ENCODE data around the gene ZNF710. TPM values are rescaled to one million over a fixed set of nuclear protein-coding genes. Genes with fewer than 3 reads are reported as not detected.

Gene ZNF710
- total and polyA plus RNA-seq, 2 experiments from 2014 or later = 7.8 to 22.2 TPM

GRCh38 chr15:89964232-89964954, 36.7 kb upstream of the ZNF710 start:
- no peaks in the 10 kb centered on the region for H3K27me3 ChIP-seq
- no peak overlapping the region for H3K4me3 ChIP-seq
- H3K9me3 ChIP-seq (ENCODE audit: low read depth) = no peaks in the 10 kb centered on the region
- no peaks in the 10 kb centered on the region for H3K4me1 ChIP-seq (ENCODE audit: low read depth)
- no peak overlapping the region for H3K27ac ChIP-seq
- TF ChIP-seq, protein P1, sequence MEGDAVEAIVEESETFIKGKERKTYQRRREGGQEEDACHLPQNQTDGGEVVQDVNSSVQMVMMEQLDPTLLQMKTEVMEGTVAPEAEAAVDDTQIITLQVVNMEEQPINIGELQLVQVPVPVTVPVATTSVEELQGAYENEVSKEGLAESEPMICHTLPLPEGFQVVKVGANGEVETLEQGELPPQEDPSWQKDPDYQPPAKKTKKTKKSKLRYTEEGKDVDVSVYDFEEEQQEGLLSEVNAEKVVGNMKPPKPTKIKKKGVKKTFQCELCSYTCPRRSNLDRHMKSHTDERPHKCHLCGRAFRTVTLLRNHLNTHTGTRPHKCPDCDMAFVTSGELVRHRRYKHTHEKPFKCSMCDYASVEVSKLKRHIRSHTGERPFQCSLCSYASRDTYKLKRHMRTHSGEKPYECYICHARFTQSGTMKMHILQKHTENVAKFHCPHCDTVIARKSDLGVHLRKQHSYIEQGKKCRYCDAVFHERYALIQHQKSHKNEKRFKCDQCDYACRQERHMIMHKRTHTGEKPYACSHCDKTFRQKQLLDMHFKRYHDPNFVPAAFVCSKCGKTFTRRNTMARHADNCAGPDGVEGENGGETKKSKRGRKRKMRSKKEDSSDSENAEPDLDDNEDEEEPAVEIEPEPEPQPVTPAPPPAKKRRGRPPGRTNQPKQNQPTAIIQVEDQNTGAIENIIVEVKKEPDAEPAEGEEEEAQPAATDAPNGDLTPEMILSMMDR (IDR thresholded peaks at IDR 0.05; ENCODE audit: low read depth, low read length) = no peak
- DNase-seq (ENCODE audit: low read depth in 1 of 2, low spot score in 1 of 2) = no peak
- H3K36me3 ChIP-seq = no peaks in the 10 kb centered on the region

DNA sequence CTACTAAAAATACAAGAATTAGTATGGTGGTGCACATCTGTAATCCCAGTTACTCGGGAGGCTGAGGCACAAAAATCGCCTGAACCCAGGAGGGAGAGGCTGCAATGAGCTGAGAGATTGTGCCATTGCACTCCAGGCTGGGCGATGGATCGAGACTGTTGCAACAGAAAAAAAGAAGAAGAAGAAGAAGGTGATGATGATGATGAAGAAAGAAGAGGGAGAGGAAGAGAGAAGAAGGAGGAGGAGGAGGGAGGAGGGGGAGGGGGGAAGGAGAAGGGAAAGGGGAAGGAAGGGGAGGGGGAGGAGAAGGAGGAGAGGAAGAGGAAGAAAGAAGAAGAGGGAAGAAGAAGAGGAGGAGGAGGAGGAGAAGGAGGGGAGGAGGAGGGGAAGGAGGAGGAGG, 33.2 kb upstream of the ZNF710 start:
- TF ChIP-seq, protein P1 (IDR thresholded peaks at IDR 0.05; ENCODE audit: low read depth, low read length) = no peak

DNA sequence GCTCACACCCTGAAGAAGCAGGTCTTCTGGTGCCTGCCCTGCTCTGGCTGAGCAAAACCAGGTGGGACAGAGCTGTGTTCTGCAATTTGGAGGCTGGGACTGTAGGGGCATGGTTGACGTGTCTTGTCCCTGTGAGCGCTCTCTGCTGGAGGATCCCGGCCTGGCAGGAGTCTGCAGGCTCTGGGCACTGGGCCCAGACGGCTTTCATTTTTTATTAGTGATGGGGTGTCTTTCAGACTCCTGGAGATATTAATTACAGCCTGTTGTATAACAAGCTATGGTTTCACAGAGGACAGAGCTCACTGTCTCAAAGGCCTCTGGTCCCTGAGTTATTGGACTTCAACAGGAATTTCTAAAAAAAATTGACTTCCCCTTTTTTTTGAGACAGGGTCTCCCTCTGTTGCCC, 29.5 kb upstream of the ZNF710 start:
- Histone ChIP-seq H3K4me1 (ENCODE audit: low read depth) (no peaks in the 10 kb centered on the region), H3K4me3 (no peak overlapping the region), H3K36me3 (no peaks in the 10 kb centered on the region), H3K27ac (no peak overlapping the region), H3K9me3 (ENCODE audit: low read depth) (no peaks in the 10 kb centered on the region), H3K27me3 (no peaks in the 10 kb centered on the region)
- TF ChIP-seq, protein P1 (IDR thresholded peaks at IDR 0.05; ENCODE audit: low read depth, low read length) = peak; percentile 88
- peak; percentile 70 to 79 for DNase-seq (ENCODE audit: low read depth in 1 of 2, low spot score in 1 of 2)

More for the DNA sequence above, 33.2 kb upstream of the ZNF710 start:
- no peak for DNase-seq (ENCODE audit: low read depth in 1 of 2, low spot score in 1 of 2)
- H3K27me3 ChIP-seq = no peaks in the 10 kb centered on the region
- H3K36me3 ChIP-seq = no peaks in the 10 kb centered on the region
- H3K9me3 ChIP-seq (ENCODE audit: low read depth) = no peaks in the 10 kb centered on the region
- H3K4me1 ChIP-seq (ENCODE audit: low read depth) = no peaks in the 10 kb centered on the region
- no peak overlapping the region for H3K27ac ChIP-seq
- no peak overlapping the region for H3K4me3 ChIP-seq

GRCh38 chr15:89972085-89972484, 29.0 kb upstream of the ZNF710 start:
- no peaks in the 10 kb centered on the region for H3K9me3 ChIP-seq (ENCODE audit: low read depth)
- no peak overlapping the region for H3K4me3 ChIP-seq
- no peak overlapping the region for H3K27ac ChIP-seq
- no peaks in the 10 kb centered on the region for H3K36me3 ChIP-seq
- H3K4me1 ChIP-seq (ENCODE audit: low read depth) = no peaks in the 10 kb centered on the region
- DNase-seq (ENCODE audit: low read depth in 1 of 2, low spot score in 1 of 2) = no peak
- TF ChIP-seq, protein P1 (IDR thresholded peaks at IDR 0.05; ENCODE audit: low read depth, low read length) = no peak
- H3K27me3 ChIP-seq = no peaks in the 10 kb centered on the region

DNA sequence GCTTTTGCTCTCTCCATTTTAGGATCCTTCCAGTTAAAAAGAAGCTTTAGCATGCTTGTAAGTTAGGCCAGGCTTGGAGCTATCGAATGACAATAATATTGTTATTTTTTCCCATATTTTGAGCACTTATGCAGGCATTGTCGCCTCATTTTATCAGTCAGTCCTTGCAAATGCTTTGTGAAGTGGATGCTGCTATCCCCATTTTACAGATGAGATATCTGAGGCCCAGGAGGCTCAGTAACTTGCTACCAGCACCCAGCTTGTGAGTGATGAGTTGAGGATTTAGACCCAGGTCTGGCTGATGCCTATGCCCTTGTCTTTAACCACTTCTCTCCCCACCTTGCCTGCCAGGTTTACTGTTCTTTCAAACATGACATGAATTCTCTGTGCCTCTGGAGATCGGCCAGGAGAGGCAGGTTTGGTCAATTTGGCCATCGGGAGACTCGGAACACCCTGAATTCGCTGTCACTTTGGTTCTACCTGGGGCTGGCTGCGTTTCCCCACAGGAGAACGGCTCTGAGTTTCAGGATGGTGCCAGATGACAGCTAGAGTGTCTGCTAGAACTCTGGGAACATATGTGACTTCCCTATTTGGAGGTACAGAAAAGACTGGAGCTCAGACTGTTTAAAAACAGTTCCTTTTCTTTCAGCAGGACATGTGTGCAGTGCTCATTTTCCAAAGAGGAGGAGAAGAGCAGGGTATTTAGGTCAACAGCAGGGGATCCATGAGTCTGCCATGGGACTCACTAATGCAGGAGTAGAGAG, 25.5 kb upstream of the ZNF710 start:
- TF ChIP-seq, protein P1 (IDR thresholded peaks at IDR 0.05; ENCODE audit: low read depth, low read length) = no peak
- H3K27me3 ChIP-seq = no peaks in the 10 kb centered on the region
- no peak overlapping the region for H3K27ac ChIP-seq
- H3K4me3 ChIP-seq = no peak overlapping the region
- H3K4me1 ChIP-seq (ENCODE audit: low read depth) = no peaks in the 10 kb centered on the region
- H3K9me3 ChIP-seq (ENCODE audit: low read depth) = no peaks in the 10 kb centered on the region
- H3K36me3 ChIP-seq = no peaks in the 10 kb centered on the region
- DNase-seq (ENCODE audit: low read depth in 1 of 2, low spot score in 1 of 2) = no peak

Measured in cardiac muscle cell (in vitro differentiated cells and primary cell).